Measurements from ENCODE around the gene MTPN. TPM values are rescaled to one million over a fixed set of nuclear protein-coding genes. Genes with fewer than 3 reads are reported as not detected.

MTPN gene
- total RNA-seq, 1 experiment from 2014 or later: 98.2 TPM

DNA sequence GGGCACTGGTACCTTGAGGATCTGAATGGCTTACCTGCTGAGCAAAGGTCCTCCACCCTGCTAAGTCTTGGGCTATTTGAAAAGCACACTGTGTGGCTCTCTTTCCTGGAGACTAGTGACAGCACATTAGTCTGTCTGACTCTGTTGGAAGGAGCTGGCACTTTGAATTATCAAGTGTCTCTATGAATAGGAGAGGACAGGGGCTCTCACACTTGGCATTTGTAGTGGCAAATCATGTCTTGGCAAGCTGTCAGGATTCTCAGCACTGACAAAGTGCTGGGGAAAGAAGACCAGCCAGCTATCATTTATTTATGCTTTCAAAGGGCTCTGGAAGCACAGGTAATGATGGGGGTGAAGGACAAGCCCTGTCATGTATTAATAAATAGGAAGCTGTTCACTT, 62.8 kb downstream of the MTPN start:
- TF ChIP-seq, protein P1, sequence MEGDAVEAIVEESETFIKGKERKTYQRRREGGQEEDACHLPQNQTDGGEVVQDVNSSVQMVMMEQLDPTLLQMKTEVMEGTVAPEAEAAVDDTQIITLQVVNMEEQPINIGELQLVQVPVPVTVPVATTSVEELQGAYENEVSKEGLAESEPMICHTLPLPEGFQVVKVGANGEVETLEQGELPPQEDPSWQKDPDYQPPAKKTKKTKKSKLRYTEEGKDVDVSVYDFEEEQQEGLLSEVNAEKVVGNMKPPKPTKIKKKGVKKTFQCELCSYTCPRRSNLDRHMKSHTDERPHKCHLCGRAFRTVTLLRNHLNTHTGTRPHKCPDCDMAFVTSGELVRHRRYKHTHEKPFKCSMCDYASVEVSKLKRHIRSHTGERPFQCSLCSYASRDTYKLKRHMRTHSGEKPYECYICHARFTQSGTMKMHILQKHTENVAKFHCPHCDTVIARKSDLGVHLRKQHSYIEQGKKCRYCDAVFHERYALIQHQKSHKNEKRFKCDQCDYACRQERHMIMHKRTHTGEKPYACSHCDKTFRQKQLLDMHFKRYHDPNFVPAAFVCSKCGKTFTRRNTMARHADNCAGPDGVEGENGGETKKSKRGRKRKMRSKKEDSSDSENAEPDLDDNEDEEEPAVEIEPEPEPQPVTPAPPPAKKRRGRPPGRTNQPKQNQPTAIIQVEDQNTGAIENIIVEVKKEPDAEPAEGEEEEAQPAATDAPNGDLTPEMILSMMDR (conservative IDR thresholded peaks at IDR 0.05): no peak
- Histone ChIP-seq H2BK20ac (ENCODE audit: low read depth, low read length, poor library complexity, severe bottlenecking) (no peak overlapping the region), H4K8ac (replicated peaks; ENCODE audit: insufficient read length, low read depth, low read length) (no peak overlapping the region)

More for the DNA sequence above, 62.8 kb downstream of the MTPN start:
- Histone ChIP-seq H4K5ac (ENCODE audit: insufficient read length, low read depth, low read length) (no peak overlapping the region), H3K56ac (ENCODE audit: insufficient read length, low read depth, low read length) (no peak overlapping the region), H2BK15ac (ENCODE audit: low read depth, low read length) (no peak overlapping the region), H4K20me1 (ENCODE audit: control insufficient read depth, insufficient read depth, insufficient read length) (no peaks in the 10 kb centered on the region), H3K79me2 (ENCODE audit: insufficient read depth, low read length) (no peaks in the 10 kb centered on the region), H3K23me2 (ENCODE audit: insufficient read length, low read depth, low read length, poor library complexity, severe bottlenecking) (no peaks in the 10 kb centered on the region), H3K9me3 (ENCODE audit: control insufficient read depth, low read depth, low read length) (no peaks in the 10 kb centered on the region), H3K9ac (ENCODE audit: extremely low read depth, insufficient read length, low read length) (no peak overlapping the region), H3K4me2 (ENCODE audit: insufficient read depth, insufficient read length, low read length) (no peak overlapping the region), H2BK12ac (ENCODE audit: insufficient read length, low read depth, low read length) (no peak overlapping the region), H3K18ac (ENCODE audit: insufficient read length, low read depth, low read length) (no peak overlapping the region), H3K4ac (ENCODE audit: low read depth, low read length) (no peak overlapping the region), H3K14ac (ENCODE audit: insufficient read depth, low read length) (no peak overlapping the region), H4K91ac (ENCODE audit: insufficient read length, low read depth, low read length) (no peak overlapping the region), H2AK5ac (ENCODE audit: insufficient read length, low read length) (no peak overlapping the region), H3K27me3 (ENCODE audit: insufficient read depth, low read length) (no peaks in the 10 kb centered on the region), H3K4me1 (ENCODE audit: insufficient read depth, low read length) (no peaks in the 10 kb centered on the region), H2BK5ac (ENCODE audit: insufficient read length, low read length) (no peak overlapping the region), H3K27ac (ENCODE audit: insufficient read length, low read depth, low read length) (no peak overlapping the region), H2AFZ (ENCODE audit: low read length) (no peak overlapping the region), H3T11ph (ENCODE audit: low read length) (no peak overlapping the region), H3K79me1 (ENCODE audit: insufficient read depth, low read depth, low read length, poor library complexity, severe bottlenecking) (no peaks in the 10 kb centered on the region), H3K23ac (ENCODE audit: insufficient read length, low read depth, low read length) (no peak overlapping the region), H2BK120ac (ENCODE audit: low read depth, low read length, poor library complexity, severe bottlenecking) (no peak overlapping the region)
- peaks cover under 1% of the 10 kb centered on the region in 2 experiments; a peak in 2 of 4 replicates for H3K4me1 Mint-ChIP-seq
- H3K36me3 Mint-ChIP-seq (ENCODE audit: insufficient read depth in 1 of 3, low read depth in 3 of 3): no peaks in the 10 kb centered on the region
- no peaks in the 10 kb centered on the region; the same call in 1 of the 2 replicates for H3K27me3 Mint-ChIP-seq (ENCODE audit: low read depth)
- no peak overlapping the region for H3K27ac Mint-ChIP-seq
- no peaks in the 10 kb centered on the region for H3K9me3 Mint-ChIP-seq
- H3K4me3 Mint-ChIP-seq: no peak overlapping the region
- no peak for DNase-seq

Measured in H9 (cell line).